ENCODE data around the gene SCAF4. TPM values are rescaled to one million over a fixed set of nuclear protein-coding genes. Genes with fewer than 3 reads are reported as not detected.

SCAF4 gene, protein sequence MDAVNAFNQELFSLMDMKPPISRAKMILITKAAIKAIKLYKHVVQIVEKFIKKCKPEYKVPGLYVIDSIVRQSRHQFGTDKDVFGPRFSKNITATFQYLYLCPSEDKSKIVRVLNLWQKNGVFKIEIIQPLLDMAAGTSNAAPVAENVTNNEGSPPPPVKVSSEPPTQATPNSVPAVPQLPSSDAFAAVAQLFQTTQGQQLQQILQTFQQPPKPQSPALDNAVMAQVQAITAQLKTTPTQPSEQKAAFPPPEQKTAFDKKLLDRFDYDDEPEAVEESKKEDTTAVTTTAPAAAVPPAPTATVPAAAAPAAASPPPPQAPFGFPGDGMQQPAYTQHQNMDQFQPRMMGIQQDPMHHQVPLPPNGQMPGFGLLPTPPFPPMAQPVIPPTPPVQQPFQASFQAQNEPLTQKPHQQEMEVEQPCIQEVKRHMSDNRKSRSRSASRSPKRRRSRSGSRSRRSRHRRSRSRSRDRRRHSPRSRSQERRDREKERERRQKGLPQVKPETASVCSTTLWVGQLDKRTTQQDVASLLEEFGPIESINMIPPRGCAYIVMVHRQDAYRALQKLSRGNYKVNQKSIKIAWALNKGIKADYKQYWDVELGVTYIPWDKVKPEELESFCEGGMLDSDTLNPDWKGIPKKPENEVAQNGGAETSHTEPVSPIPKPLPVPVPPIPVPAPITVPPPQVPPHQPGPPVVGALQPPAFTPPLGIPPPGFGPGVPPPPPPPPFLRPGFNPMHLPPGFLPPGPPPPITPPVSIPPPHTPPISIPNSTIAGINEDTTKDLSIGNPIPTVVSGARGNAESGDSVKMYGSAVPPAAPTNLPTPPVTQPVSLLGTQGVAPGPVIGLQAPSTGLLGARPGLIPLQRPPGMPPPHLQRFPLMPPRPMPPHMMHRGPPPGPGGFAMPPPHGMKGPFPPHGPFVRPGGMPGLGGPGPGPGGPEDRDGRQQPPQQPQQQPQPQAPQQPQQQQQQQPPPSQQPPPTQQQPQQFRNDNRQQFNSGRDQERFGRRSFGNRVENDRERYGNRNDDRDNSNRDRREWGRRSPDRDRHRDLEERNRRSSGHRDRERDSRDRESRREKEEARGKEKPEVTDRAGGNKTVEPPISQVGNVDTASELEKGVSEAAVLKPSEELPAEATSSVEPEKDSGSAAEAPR
- total RNA-seq = 7.3 and 9.2 TPM in 2 replicates

DNA sequence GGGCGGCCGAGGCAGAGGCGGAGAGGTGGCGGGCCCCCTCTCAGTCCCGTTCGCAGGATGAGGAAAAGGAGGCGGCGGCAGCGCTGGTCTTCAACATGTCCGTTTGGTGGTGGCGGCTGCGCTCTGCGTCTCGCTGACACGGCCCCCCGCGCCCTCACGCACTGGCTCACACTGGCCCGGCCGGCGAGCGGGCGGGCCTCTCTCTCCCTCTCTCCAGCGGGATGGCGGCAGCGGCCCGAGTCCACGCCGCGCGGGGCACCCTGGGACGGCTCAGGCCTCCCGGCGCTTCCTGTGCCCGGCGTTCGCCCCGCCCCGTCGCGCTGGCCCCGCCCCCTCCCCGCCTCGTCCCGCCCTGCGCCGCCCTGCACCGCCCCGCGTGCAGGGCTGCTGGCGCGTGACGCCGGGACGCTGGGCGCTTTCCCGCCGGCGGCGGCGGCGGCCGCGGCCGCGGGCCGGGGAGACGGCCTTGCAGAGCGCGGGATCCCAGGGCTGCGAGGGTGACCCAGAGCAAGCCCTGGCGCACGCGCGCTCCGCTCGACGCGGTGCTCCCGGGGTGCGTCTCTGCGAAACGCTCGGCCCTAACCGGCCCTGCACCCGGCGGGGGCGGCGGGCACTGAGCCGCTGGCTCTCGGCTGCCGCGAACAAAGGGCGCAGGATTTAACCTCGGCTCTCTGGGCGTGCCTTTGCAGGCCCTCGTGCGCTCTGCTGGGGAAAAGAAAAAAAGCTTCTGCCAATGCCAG lies at the start of gene SCAF4:
Gene SCAF4 (minus strand): TSS at position 262 of the 740 bp plus-strand sequence. CDS start 426 bp downstream, outside the sequence.

DNA sequence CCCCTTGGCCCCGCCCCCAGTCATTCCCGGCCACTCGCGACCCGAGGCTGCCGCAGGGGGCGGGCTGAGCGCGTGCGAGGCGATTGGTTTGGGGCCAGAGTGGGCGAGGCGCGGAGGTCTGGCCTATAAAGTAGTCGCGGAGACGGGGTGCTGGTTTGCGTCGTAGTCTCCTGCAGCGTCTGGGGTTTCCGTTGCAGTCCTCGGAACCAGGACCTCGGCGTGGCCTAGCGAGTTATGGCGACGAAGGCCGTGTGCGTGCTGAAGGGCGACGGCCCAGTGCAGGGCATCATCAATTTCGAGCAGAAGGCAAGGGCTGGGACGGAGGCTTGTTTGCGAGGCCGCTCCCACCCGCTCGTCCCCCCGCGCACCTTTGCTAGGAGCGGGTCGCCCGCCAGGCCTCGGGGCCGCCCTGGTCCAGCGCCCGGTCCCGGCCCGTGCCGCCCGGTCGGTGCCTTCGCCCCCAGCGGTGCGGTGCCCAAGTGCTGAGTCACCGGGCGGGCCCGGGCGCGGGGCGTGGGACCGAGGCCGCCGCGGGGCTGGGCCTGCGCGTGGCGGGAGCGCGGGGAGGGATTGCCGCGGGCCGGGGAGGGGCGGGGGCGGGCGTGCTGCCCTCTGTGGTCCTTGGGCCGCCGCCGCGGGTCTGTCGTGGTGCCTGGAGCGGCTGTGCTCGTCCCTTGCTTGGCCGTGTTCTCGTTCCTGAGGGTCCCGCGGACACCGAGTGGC lies 72.2 kb downstream of the SCAF4 start, which contains the start of gene SOD1:
Gene SOD1 (plus strand): TSS at position 158 of the 723 bp plus-strand sequence. CDS start 77 bp downstream, at position 235.

Other genes with a start within 250 kb of the SCAF4 start
- 213 and 231 TPM in 2 replicates for gene SOD1, start 72.4 kb downstream of the SCAF4 start, total RNA-seq
- gene HUNK, start 140.9 kb upstream of the SCAF4 start, total RNA-seq = under 0.01 TPM in 1 of 2 replicates, not detected in the other